AG10803 (cell line): Measurements from ENCODE around the gene MLYCD.

Experiments used
- DNase-seq: peaks from one replicate; pipeline ENCODE4 v3.0.0; 2010; ENCODE audit warnings: low read depth
- H3K4me3 ChIP-seq: 2 replicates; pipeline ENCODE4 v1.5.1; 2011; ENCODE audit warnings: mild to moderate bottlenecking, low read length, control low read depth
- CTCF ChIP-seq: conservative IDR thresholded peaks from 2 replicates; pipeline ENCODE4 v1.5.1; 2011; ENCODE audit warnings: mild to moderate bottlenecking, low read length, control low read depth, inconsistent platforms

Gene MLYCD

DNA sequence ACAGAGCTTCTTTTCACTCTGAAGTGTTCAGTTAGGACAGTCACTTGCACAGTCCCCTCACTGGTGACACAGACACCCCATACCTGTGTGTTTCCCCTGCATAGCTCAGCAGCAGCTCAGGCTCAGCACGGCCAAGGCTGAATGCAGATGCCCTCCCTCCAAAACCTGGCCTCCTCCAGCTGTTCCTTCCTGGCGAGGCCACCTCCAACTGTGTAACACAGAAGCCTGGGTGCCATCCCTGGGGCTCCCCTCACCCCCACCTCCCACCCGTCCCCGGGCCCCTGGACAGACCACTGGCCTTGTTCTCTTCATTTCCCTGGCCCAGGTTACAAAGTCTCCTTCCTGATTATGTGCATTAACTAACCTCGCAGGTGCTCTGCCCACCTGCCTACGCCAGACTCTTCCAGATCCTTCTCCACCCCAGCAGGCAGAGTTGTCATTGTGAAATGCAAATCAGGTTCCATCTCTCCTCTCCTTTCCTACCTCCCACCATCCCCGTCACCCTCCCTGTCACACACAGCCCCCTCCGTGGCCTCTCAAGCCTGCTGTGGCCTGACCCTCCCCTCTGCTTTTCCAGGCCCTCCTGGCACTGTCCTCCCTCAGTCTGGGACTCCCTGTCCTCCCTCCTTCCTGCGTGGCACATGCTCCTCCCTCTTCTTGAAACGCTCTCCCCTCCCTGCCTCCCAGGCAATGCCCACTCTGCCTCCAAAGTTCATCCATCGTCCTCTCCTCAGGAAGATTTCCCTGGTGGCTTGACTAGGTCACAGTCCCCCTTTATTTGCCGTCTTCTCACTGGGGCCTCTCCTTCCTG, 26.4 kb downstream of the MLYCD start:
- no peak overlapping the region for H3K4me3 ChIP-seq
- DNase-seq: no peak

GRCh38 chr16:83925957-83926725, 27.2 kb downstream of the MLYCD start:
- no peak overlapping the region; the same call in 1 of the 2 replicates for H3K4me3 ChIP-seq
- DNase-seq: no peak
- no peak for TF ChIP-seq CTCF

More for the DNA sequence above, 26.4 kb downstream of the MLYCD start:
- no peak for TF ChIP-seq CTCF

DNA sequence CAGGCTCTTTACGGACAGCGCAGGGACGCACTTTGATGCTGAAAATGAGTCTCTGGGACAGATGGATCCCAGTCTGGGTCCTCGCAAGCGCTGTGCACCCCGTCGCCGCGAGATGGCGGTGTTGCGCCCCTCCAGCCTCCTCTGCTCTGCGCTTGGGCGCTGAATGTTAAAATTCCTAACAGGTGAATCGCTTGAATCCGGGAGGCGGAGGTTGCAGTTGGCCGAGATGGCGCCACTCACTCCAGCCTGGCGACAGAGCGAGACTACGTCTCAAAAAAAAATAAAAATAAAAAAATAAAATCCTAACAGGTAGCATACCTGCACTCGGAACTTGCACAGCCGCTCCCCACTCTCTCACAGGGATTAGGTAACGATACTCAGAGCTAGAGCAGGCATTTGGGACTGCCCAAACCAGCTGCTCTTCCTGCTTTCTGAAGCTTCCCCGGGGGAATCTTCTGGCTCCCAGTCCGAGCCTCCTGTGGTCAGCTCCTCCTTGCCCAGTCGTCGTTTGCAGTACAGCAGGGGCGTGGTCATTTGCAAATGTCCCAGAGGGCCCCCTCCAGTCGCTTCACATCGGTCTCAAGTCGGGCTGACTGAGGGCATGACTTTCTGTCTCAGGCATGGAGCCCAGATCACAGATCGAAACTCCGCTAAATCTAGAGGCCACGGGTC, 27.9 kb downstream of the MLYCD start:
- H3K4me3 ChIP-seq: no peak overlapping the region; the same call in 1 of the 2 replicates
- DNase-seq: peak; percentile 61
- TF ChIP-seq CTCF: peak; percentile 92

DNA sequence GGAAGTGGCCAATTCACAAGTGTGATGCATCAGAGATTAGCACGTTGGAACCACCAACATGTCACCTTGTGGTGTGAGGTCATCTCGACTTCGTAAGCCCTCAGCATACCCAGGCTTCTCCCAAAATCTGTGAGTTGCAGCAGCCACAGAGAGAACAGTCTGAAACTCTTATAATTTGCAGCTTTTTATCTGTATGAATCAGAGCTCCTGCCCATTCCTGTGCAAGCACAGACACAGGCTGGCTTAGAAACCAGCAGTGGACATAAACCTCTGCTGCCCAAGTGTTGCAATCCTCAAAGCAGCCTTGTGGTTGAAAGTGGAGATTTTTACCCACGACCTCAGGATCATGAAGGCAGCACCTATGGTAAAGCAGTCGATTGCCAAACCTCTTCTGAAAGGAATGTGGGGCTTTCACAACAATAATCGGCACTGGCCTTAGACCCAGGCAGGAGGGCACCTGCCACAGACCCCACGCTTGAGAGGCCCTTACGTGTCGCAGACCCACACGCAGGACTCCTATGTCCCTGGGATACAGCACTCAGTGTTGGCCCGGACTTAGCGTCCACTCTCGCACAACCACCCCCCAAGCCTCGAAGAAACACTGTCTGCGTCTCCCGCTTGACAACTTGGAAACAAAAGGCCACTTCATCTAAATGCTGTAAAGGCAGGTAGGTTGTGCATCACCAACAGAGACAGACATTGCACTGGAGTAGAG, 29.6 kb downstream of the MLYCD start:
- TF ChIP-seq CTCF: 0 out of 2 replicates have a peak, but pooled peaks have one; percentile 5
- no peak overlapping the region for H3K4me3 ChIP-seq
- DNase-seq: peak; percentile 88

- no peak for DNase-seq
- TF ChIP-seq CTCF: no peak
- no peak overlapping the region for H3K4me3 ChIP-seq
Observed at GRCh38 chr16:83929811-83930555, 31.1 kb downstream of the MLYCD start.
